NT2/D1 (cell line): Measurements from ENCODE around the gene KMT2E.

Experiments
- DNase-seq: peaks from one replicate; pipeline ENCODE4 v3.0.0-alpha.2; 2011; ENCODE audit warnings: low read depth, low spot score
- H3K27me3 ChIP-seq: 2 replicates; pipeline ENCODE4 v1.6.0; 2011; ENCODE audit warnings: mild to moderate bottlenecking; ENCODE audit not compliant: insufficient read length, insufficient read depth
- H3K36me3 ChIP-seq: 2 replicates; pipeline ENCODE4 v1.6.1; 2011; ENCODE audit warnings: mild to moderate bottlenecking, low read length, mixed read lengths; ENCODE audit not compliant: insufficient read depth, insufficient read length
- H3K4me1 ChIP-seq: 2 replicates; pipeline ENCODE4 v1.5.1; 2011; ENCODE audit not compliant: insufficient read depth, insufficient read length
- H3K4me3 ChIP-seq: 2 replicates; pipeline ENCODE4 v1.5.1; 2011; ENCODE audit warnings: low read depth; ENCODE audit not compliant: insufficient read length
- H3K9ac ChIP-seq: 2 replicates; pipeline ENCODE4 v1.6.0; 2011; ENCODE audit warnings: low read depth; ENCODE audit not compliant: insufficient read length
- H3K9me3 ChIP-seq: 2 replicates; pipeline ENCODE4 v1.5.1; 2011; ENCODE audit warnings: mild to moderate bottlenecking, low read length; ENCODE audit not compliant: insufficient read depth
- SUZ12 ChIP-seq: IDR thresholded peaks from 2 replicates; pipeline ENCODE4 v1.6.1; 2011; ENCODE audit not compliant: insufficient read length, insufficient read depth; ENCODE audit errors: extremely low read depth
- YY1 ChIP-seq: IDR thresholded peaks from 2 replicates; pipeline ENCODE4 v1.6.1; 2011; ENCODE audit not compliant: insufficient read length, insufficient read depth
- ZNF274 ChIP-seq: IDR thresholded peaks from 2 replicates; pipeline ENCODE4 v1.6.1; 2011; ENCODE audit warnings: mild to moderate bottlenecking, low read depth, low read length

The KMT2E gene

GRCh38 chr7:105006367-105007136 lies 7.5 kb upstream of the KMT2E start:
- Histone ChIP-seq H3K4me3 (no peak overlapping the region), H3K9me3 (no peaks in the 10 kb centered on the region), H3K36me3 (peaks cover 53% of the 10 kb centered on the region), H3K4me1 (no peaks in the 10 kb centered on the region), H3K27me3 (no peaks in the 10 kb centered on the region), H3K9ac (no peak overlapping the region)
- TF ChIP-seq YY1 (no peak), SUZ12 (no peak), ZNF274 (no peak)
- no peak for DNase-seq

GRCh38 chr7:105007298-105007697 lies 6.7 kb upstream of the KMT2E start:
- no peak for DNase-seq
- Histone ChIP-seq H3K9me3 (no peaks in the 10 kb centered on the region), H3K36me3 (peaks cover 52% of the 10 kb centered on the region), H3K27me3 (no peaks in the 10 kb centered on the region), H3K9ac (no peak overlapping the region), H3K4me1 (no peaks in the 10 kb centered on the region), H3K4me3 (no peak overlapping the region)
- no peak for TF ChIP-seq SUZ12
- no peak for TF ChIP-seq YY1
- TF ChIP-seq ZNF274, result no peak

- no peak for DNase-seq
- peaks cover 42% of the 10 kb centered on the region for H3K36me3 ChIP-seq
- H3K4me3 ChIP-seq, result peak overlapping the region; percentile 98
- H3K9me3 ChIP-seq, result no peaks in the 10 kb centered on the region
- no peaks in the 10 kb centered on the region for H3K27me3 ChIP-seq
- no peak for TF ChIP-seq YY1
- TF ChIP-seq ZNF274, result no peak
- no peak for TF ChIP-seq SUZ12
- H3K9ac ChIP-seq, result peak overlapping the region; percentile 80
- H3K4me1 ChIP-seq, result no peaks in the 10 kb centered on the region
These were observed 4.1 kb upstream of the KMT2E start for GRCh38 chr7:105009667-105010503.

GRCh38 chr7:105010504-105011130 lies 3.4 kb upstream of the KMT2E start:
- H3K4me3 ChIP-seq, result peak overlapping the region; percentile 98
- no peak for TF ChIP-seq SUZ12
- no peak for TF ChIP-seq ZNF274
- no peak for TF ChIP-seq YY1
- DNase-seq, result no peak
- H3K27me3 ChIP-seq, result no peaks in the 10 kb centered on the region
- H3K4me1 ChIP-seq, result no peaks in the 10 kb centered on the region
- no peaks in the 10 kb centered on the region for H3K9me3 ChIP-seq
- H3K36me3 ChIP-seq, result peaks cover 40% of the 10 kb centered on the region
- H3K9ac ChIP-seq, result peak overlapping the region; percentile 80

- no peak for DNase-seq
These were observed 2.7 kb upstream of the KMT2E start for GRCh38 chr7:105011141-105011830.

GRCh38 chr7:105011831-105012502 lies 2.0 kb upstream of the KMT2E start:
- Histone ChIP-seq H3K36me3 (peaks cover 40% of the 10 kb centered on the region), H3K4me3 (peak overlapping the region; percentile 98), H3K9ac (peak overlapping the region; percentile 100), H3K9me3 (no peaks in the 10 kb centered on the region), H3K4me1 (no peaks in the 10 kb centered on the region), H3K27me3 (no peaks in the 10 kb centered on the region)
- no peak for DNase-seq
- TF ChIP-seq ZNF274 (no peak), YY1 (no peak), SUZ12 (no peak)

More at GRCh38 chr7:105011141-105011830, 2.7 kb upstream of the KMT2E start:
- Histone ChIP-seq H3K36me3 (peaks cover 40% of the 10 kb centered on the region), H3K4me3 (peak overlapping the region; percentile 98), H3K9ac (peak overlapping the region; percentile 100), H3K9me3 (no peaks in the 10 kb centered on the region), H3K4me1 (no peaks in the 10 kb centered on the region), H3K27me3 (no peaks in the 10 kb centered on the region)
- no peak for TF ChIP-seq SUZ12
- no peak for TF ChIP-seq ZNF274
- no peak for TF ChIP-seq YY1
